ENCODE data around the gene TUT7.
"Not testable (repeated sequence)": the region's sequence is repeated elsewhere in the genome, so short reads cannot be mapped to it uniquely, and the experiment has no call there.

Gene TUT7

GRCh38 chr9:86344818-86345217 is 9.4 kb downstream of the TUT7 start:
- no peak for DNase-seq

- DNase-seq: no peak
These were observed 11.9 kb downstream of the TUT7 start for GRCh38 chr9:86342269-86342668.

- no peak for DNase-seq
These were observed 13.2 kb downstream of the TUT7 start for GRCh38 chr9:86341007-86341491.

GRCh38 chr9:86340356-86341006 is 13.7 kb downstream of the TUT7 start:
- DNase-seq: no peak

- DNase-seq: no peak
These were observed 16.6 kb downstream of the TUT7 start for GRCh38 chr9:86337469-86338108.

GRCh38 chr9:86336058-86336457 is 18.2 kb downstream of the TUT7 start:
- no peak for DNase-seq

- DNase-seq: no peak
These were observed 20.6 kb downstream of the TUT7 start for GRCh38 chr9:86333651-86334050.

GRCh38 chr9:86330186-86330585 is 24.0 kb downstream of the TUT7 start:
- no peak for DNase-seq

GRCh38 chr9:86329649-86330048 is 24.6 kb downstream of the TUT7 start:
- no peak for DNase-seq

- no peak for DNase-seq
These were observed 26.1 kb downstream of the TUT7 start for GRCh38 chr9:86328156-86328555.

- DNase-seq: no peak
These were observed 27.7 kb downstream of the TUT7 start for GRCh38 chr9:86326536-86326935.

GRCh38 chr9:86324901-86325300 is 29.3 kb downstream of the TUT7 start:
- no peak for DNase-seq

- DNase-seq: no peak
These were observed 29.9 kb downstream of the TUT7 start for GRCh38 chr9:86324308-86324707.

- no peak for DNase-seq
These were observed 31.1 kb downstream of the TUT7 start for GRCh38 chr9:86322973-86323644.

GRCh38 chr9:86321373-86321772 is 32.8 kb downstream of the TUT7 start:
- no peak for DNase-seq

- DNase-seq: no peak
These were observed 36.0 kb downstream of the TUT7 start for GRCh38 chr9:86318187-86318586.

GRCh38 chr9:86315078-86315477 is 39.1 kb downstream of the TUT7 start:
- DNase-seq: no peak

GRCh38 chr9:86312959-86313358 is 41.3 kb downstream of the TUT7 start:
- DNase-seq: not testable (repeated sequence)

- DNase-seq: no peak
These were observed 45.5 kb downstream of the TUT7 start for GRCh38 chr9:86308687-86309086.

GRCh38 chr9:86304236-86304730 is 49.9 kb downstream of the TUT7 start:
- DNase-seq: no peak

GRCh38 chr9:86303316-86303975 is 50.8 kb downstream of the TUT7 start:
- peak; percentile 26 for DNase-seq

- no peak for DNase-seq
These were observed 52.5 kb downstream of the TUT7 start for GRCh38 chr9:86301686-86302085.

- DNase-seq: no peak
These were observed 53.5 kb downstream of the TUT7 start for GRCh38 chr9:86300701-86301100.
